Ishikawa (cell line): Measurements from ENCODE around the gene ORMDL3.

Source experiments
- CEBPB ChIP-seq: IDR thresholded peaks from 2 replicates; pipeline ENCODE4 v1.6.1; 2012
- CREB1 ChIP-seq: IDR thresholded peaks from 2 replicates; pipeline ENCODE4 v1.6.1; 2012; ENCODE audit warnings: low read depth
- EGR1 ChIP-seq: IDR thresholded peaks from 2 replicates; pipeline ENCODE4 v1.6.1; 2012
- EP300 ChIP-seq: IDR thresholded peaks from 2 replicates; pipeline ENCODE4 v1.6.1; 2012; ENCODE audit warnings: borderline replicate concordance
- FOXM1 ChIP-seq: IDR thresholded peaks from 2 replicates; pipeline ENCODE4 v1.6.1; 2012; ENCODE audit warnings: low read depth, borderline replicate concordance
- MAX ChIP-seq: IDR thresholded peaks from 2 replicates; pipeline ENCODE4 v1.6.1; 2012
- NFIC ChIP-seq: IDR thresholded peaks from 2 replicates; pipeline ENCODE4 v1.6.1; 2012
- RAD21 ChIP-seq: IDR thresholded peaks from 2 replicates; pipeline ENCODE4 v1.6.1; 2012; ENCODE audit warnings: low read depth
- REST ChIP-seq: IDR thresholded peaks from 2 replicates; pipeline ENCODE4 v1.6.1; 2012; ENCODE audit warnings: low read depth, mild to moderate bottlenecking
- TAF1 ChIP-seq: IDR thresholded peaks from 2 replicates; pipeline ENCODE4 v1.6.1; 2012; ENCODE audit warnings: low read depth, mild to moderate bottlenecking
- TCF12 ChIP-seq: IDR thresholded peaks from 2 replicates; pipeline ENCODE4 v1.6.1; 2012; ENCODE audit warnings: low read depth
- TEAD4 ChIP-seq: IDR thresholded peaks from 2 replicates; pipeline ENCODE4 v1.6.1; 2012
- YY1 ChIP-seq: IDR thresholded peaks from 2 replicates; pipeline ENCODE4 v1.6.1; 2012; ENCODE audit warnings: low read depth
- ZBTB7A ChIP-seq: IDR thresholded peaks from 2 replicates; pipeline ENCODE4 v1.6.1; 2012; ENCODE audit warnings: low read depth
- TF ChIP-seq, protein P1 (sequence below): IDR thresholded peaks from 2 replicates; pipeline ENCODE4 v1.6.1; 2012

ORMDL3 gene

GRCh38 chr17:39962642-39963220 lies 35.3 kb upstream of the ORMDL3 start, which contains the start of gene GSDMA:
Gene GSDMA (plus strand): TSS chr17:39963004. CDS start chr17:39965688, 2,684 bp downstream.
- no peak for TF ChIP-seq ZBTB7A
- TF ChIP-seq, protein P1, sequence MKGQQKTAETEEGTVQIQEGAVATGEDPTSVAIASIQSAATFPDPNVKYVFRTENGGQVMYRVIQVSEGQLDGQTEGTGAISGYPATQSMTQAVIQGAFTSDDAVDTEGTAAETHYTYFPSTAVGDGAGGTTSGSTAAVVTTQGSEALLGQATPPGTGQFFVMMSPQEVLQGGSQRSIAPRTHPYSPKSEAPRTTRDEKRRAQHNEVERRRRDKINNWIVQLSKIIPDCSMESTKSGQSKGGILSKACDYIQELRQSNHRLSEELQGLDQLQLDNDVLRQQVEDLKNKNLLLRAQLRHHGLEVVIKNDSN, result no peak
- TF ChIP-seq EGR1, result no peak
- TF ChIP-seq MAX, result no peak
- no peak for TF ChIP-seq YY1
- TF ChIP-seq FOXM1, result no peak
- TF ChIP-seq TEAD4, result no peak
- no peak for TF ChIP-seq NFIC
- no peak for TF ChIP-seq EP300
- no peak for TF ChIP-seq TAF1

DNA sequence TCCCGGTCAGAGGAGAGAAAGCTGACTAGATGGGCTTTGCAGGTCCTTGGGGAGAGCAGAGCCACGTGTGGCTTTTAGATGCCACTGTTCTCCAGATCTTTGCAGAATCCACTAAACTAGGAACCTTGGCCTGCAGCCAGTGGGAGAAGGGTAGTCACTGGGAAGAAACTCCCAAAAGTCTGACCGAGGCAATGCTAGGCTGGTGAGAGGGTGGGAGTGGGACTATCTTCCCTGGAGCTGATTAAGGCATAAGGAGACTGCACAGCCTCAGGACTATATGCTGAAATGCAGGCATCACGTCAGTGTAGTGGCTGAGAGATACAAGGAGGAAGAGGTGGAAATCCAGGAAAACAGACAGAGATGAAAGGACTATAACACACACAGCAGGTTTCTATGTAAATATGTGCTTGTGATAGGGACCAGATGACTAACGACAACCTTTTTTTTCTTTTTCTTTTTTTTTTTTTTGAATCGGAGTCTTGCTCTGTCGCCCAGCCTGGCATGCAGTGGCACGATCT lies 33.2 kb upstream of the ORMDL3 start:
- no peak for TF ChIP-seq EGR1
- TF ChIP-seq TAF1, result no peak
- TF ChIP-seq ZBTB7A, result no peak
- TF ChIP-seq TCF12, result no peak
- TF ChIP-seq CEBPB, result no peak
- no peak for TF ChIP-seq REST
- TF ChIP-seq TEAD4, result no peak
- no peak for TF ChIP-seq NFIC
- no peak for TF ChIP-seq MAX
- TF ChIP-seq, protein P1, result no peak
- no peak for TF ChIP-seq FOXM1
- TF ChIP-seq RAD21, result no peak
- no peak for TF ChIP-seq YY1
- TF ChIP-seq CREB1, result no peak
- TF ChIP-seq EP300, result no peak

DNA sequence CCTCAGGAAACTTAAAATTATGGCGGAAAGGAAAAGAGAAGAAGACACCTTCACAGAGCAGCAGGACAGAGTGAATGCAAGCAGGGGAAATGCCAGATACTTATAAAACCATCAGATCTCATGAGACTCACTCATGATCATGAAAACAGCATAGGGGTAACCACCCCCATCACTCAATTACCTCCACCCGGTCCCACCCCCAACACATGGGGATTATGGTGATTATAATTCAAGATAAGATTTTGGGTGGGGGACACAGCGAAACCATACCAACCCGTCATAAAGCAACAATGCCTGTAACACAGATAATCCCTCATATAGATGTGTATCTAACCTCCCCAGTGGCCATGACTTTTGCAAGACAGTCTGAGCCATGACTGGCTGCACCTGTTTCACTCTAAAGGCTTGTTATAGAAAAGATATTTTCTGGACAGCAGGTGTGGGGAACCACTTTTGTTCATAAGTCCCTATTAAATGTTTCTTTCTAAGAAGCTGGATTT lies 28.4 kb upstream of the ORMDL3 start:
- TF ChIP-seq YY1, result no peak
- TF ChIP-seq MAX, result no peak
- no peak for TF ChIP-seq FOXM1
- TF ChIP-seq NFIC, result no peak
- TF ChIP-seq TEAD4, result no peak
- no peak for TF ChIP-seq ZBTB7A
- no peak for TF ChIP-seq TCF12
- TF ChIP-seq REST, result no peak
- no peak for TF ChIP-seq EGR1
- TF ChIP-seq, protein P1, result no peak
- no peak for TF ChIP-seq CEBPB
- no peak for TF ChIP-seq CREB1
- no peak for TF ChIP-seq TAF1
- no peak for TF ChIP-seq RAD21
- no peak for TF ChIP-seq EP300

- no peak for TF ChIP-seq NFIC
- TF ChIP-seq, protein P1, result no peak
- no peak for TF ChIP-seq ZBTB7A
- no peak for TF ChIP-seq CEBPB
- no peak for TF ChIP-seq EGR1
- TF ChIP-seq EP300, result no peak
- TF ChIP-seq MAX, result no peak
- no peak for TF ChIP-seq FOXM1
- no peak for TF ChIP-seq CREB1
- TF ChIP-seq TAF1, result no peak
- no peak for TF ChIP-seq TEAD4
- no peak for TF ChIP-seq REST
These were observed 27.5 kb upstream of the ORMDL3 start for GRCh38 chr17:39954876-39955275.
